Right lung (tissue), 5 donors: Measurements from ENCODE around the gene C13orf46. TPM values are rescaled to one million over a fixed set of nuclear protein-coding genes. Genes with fewer than 3 reads are reported as not detected.

Source experiments
- DNase-seq, 2 donors: peaks; one replicate each; pipeline ENCODE4 v3.0.0-alpha.2; 2013
- polyA plus RNA-seq, 5 donors: library from polyadenylated mRNA; unstranded; fragments of 120-200 nt; gene quantifications; one replicate each; pipeline versions ENCODE4 v1.2.1 to v1.2.3, GENCODE V29; 2013; ENCODE audit warnings: inconsistent platforms in 1 of 5, low replicate concordance in 1 of 5; ENCODE audit not compliant: insufficient read length in 5 of 5, insufficient read depth in 1 of 5

C13orf46 gene
- polyA plus RNA-seq, 5 donors: 0.18 to 0.48 (median 0.27) TPM

DNA sequence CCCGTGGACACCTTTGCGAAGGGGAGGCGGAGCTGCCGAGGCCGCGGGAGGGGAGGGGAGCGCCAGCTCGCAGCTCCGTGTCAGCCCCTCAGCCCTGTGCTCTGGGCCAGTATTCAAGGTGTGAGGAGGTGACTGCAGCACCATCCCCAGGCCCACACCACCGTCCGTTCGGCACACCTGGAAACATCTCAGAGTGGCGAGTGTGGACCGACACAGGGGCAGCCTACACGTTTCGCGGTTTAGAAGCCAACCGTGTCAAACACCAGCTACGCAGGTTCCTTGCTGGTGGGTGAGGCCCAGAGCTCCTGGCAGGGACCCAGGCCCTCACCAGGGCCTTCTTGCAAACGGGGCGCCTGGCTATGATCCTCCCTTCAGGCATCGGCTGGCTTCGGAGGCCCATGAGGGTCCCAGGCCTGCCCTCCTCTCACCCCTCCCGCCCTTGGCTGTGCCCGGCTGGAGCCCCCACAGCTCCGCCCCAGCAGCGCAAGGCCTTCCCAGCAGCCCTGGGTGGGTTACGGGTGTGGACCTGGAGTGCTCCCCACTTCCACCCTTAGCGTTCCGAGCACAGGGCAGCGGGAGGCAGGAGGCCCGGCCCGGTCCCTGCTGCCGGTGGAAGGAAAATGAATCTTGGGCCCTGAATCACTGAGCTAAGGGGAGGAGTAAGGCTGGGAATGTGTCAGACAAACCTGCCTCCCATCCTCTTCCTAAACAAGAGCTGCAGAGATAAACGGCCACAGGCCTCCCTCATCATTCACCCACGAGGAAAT lies 1.2 kb downstream of the C13orf46 start:
- DNase-seq: no peak

- no peak for DNase-seq
Measured at GRCh38 chr13:113971471-113972231, 2.2 kb downstream of the C13orf46 start.

DNA sequence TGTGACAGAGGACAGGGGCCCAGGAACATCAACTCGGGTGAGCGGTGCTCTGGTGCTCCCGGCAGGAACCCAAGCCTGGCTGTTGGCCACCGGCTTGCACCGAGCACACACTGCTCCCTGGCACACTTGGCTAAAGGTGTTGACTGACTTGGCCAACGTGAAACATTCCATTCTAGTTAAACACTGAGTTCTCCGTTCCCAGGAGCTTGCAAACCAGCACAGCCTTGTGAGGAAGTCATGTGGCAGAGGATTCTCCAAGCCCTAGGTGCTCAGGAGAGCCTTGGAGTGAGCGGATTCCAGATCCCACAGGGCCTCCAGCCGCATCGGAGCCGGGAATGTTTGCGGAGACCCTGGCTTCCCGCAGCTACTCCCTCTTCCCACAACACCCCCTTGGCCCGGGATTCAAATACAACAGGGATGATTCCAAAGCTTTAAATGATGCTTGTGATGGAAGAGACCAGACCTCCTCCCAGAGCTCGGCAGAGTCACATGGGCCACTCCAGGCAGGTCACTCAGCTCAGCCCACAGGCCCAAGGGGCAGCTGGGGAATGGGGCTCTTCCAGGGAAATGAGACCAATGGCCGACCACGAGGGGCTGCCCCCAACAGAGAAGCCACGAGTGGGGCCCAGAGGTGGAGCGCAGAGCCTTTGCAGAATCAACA lies 2.9 kb downstream of the C13orf46 start:
- no peak for DNase-seq

GRCh38 chr13:113969973-113970611 lies 3.8 kb downstream of the C13orf46 start:
- no peak for DNase-seq

DNA sequence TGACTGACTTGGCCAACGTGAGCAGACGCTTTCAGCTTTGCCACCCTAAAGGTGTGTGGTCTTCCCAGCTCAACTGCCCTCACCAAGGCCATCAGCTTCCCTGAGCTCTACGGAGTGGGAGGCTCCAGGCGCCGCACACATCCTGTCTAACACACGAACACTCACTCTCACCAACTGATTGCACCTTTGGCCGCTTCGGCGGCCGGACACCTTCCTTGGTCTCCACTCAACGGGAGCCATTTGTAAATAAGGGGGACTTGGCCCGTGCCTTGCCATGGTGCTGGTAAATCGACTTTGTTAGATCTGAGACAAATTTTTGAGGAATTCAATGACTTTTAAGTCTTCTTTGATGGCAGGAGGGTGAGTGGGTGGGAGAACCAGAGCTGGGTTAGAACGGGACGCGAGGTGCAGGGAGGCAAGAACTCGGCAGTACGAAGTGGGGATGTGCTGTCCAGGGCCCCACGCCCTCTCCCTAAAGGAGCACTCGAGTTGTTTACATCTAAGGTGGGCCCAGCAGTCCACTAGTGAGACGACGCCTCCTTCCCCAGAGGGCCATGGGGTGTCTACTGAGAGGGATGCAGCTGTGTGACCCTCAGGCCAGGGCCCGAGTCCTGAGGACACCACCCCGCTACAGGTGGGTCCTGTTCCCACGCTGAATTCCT lies 4.4 kb downstream of the C13orf46 start:
- DNase-seq: no peak

DNA sequence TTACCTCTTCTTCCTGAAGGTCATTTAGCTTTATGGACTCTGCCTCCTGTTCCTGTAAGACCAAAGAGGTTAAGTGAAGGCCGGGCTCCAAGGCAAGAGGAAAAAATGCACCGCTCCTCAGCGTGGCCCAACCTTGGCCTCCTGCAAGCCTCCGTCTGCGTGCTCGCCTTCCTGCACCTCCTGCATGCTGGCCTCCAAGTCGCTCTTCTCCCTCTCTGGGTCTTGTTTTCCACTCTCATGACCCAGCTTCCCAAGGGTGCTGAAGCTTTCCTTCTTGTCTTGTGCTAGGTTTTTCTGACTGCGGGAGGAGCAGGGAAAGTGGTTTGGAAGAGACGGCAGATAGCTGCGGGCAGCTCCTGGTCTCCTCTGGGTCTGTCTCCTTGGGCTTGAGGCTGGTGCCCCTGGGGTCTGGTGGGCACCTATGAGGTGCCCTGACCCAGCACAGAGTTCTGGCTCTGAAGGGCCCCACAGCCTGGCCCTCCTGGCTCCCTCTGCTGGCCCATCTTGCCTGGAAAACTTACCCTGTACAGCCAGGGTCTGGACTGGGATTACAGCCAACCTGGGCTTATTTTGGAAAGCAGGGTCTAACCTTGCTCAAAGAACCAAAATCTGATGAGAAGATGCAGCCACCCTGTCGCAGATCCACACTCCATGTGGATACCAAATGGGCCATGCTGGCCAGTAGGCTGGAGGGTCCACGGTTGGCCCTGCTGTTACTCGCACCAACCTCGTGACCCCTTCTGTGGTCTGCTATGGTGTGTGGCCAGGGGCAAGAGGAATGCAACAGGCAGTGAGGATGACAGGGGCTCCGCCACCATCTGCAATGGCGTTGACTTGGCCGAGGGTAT lies 5.2 kb downstream of the C13orf46 start:
- no peak for DNase-seq

- no peak for DNase-seq
Measured at GRCh38 chr13:113967729-113968462, 6.0 kb downstream of the C13orf46 start.

- no peak for DNase-seq
Measured at GRCh38 chr13:113967206-113967720, 6.6 kb downstream of the C13orf46 start.

GRCh38 chr13:113965968-113966884 lies 7.7 kb downstream of the C13orf46 start:
- no peak for DNase-seq

- DNase-seq: no peak
Measured at GRCh38 chr13:113965383-113965874, 8.4 kb downstream of the C13orf46 start.

GRCh38 chr13:113964251-113964995 lies 9.5 kb downstream of the C13orf46 start:
- no peak for DNase-seq

GRCh38 chr13:113963376-113963775 lies 10.5 kb downstream of the C13orf46 start:
- DNase-seq: no peak

GRCh38 chr13:113962975-113963374 lies 10.9 kb downstream of the C13orf46 start:
- no peak for DNase-seq

GRCh38 chr13:113962386-113962785 lies 11.5 kb downstream of the C13orf46 start:
- DNase-seq: no peak

- DNase-seq: no peak
Measured at GRCh38 chr13:113960276-113960948, 13.5 kb downstream of the C13orf46 start.

DNA sequence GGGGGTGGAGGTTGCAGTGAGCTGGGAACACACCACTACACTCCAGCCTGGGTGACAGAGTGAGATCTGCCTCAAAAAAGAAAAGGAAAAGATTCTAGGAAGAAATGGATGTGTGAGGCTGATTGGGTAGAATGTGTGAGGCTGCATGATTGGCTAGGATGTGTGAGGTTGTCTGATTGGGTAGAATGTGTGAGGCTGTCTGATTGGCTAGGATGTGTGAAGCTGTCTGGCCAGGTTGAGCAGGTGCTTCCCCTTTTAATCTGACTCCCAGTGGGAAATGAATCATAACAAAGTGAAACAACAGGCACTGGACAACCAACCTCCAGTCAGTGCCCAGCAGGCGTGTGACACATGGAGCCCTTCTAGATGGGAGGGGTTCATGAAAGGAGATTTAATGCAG lies 14.7 kb downstream of the C13orf46 start:
- no peak for DNase-seq

GRCh38 chr13:113958373-113958772 lies 15.5 kb downstream of the C13orf46 start:
- DNase-seq: no peak
